Uterus (tissue), 4 donors: ENCODE results near the gene TSC22D2. TPM values are rescaled to one million over a fixed set of nuclear protein-coding genes. Genes with fewer than 3 reads are reported as not detected.
A peak's percentile ranks its signal among the peaks of the same experiment; 100 is the strongest.

ENCODE experiments used
- DNase-seq, 2 donors: peaks; one replicate each; pipeline ENCODE4 v3.0.0-alpha.2; 2019 to 2020
- H3K27ac ChIP-seq, 2 donors: fragments of 200-600 bp; sonication (generic); 1 replicate in 1 of 2; 2 replicates in 1 of 2; pipeline ENCODE4 v1.5.1; 2016 to 2018
- H3K27me3 ChIP-seq, 2 donors: fragments of 200-600 bp; sonication (generic); one replicate each; pipeline ENCODE4 v1.5.1; 2018 to 2019; ENCODE audit warnings: control low read depth in 1 of 2
- H3K36me3 ChIP-seq, 2 donors: fragments of 200-600 bp; sonication (generic); one replicate each; pipeline ENCODE4 v1.5.1; 2019; ENCODE audit warnings: control low read depth in 1 of 2
- H3K4me1 ChIP-seq, 2 donors: fragments of 200-600 bp; sonication (generic); one replicate each; pipeline ENCODE4 v1.5.1; 2018 to 2019; ENCODE audit warnings: control low read depth in 1 of 2
- H3K4me3 ChIP-seq, 2 donors: fragments of 200-600 bp; sonication (generic); 1 replicate in 1 of 2; 2 replicates in 1 of 2; pipeline ENCODE4 v1.5.1; 2018 to 2019; ENCODE audit warnings: mild to moderate bottlenecking in 1 of 2
- H3K9me3 ChIP-seq, 2 donors: fragments of 200-600 bp; sonication (generic); one replicate each; pipeline ENCODE4 v1.5.1; 2019; ENCODE audit warnings: control low read depth in 1 of 2
- CTCF ChIP-seq, 4 experiments: fragments of 200-600 bp in 2 of 4; fragments of 450-650 bp in 2 of 4; sonication (generic) in 2 of 4; IDR thresholded peaks; one replicate each; pipeline ENCODE4 v1.5.1; 2016 to 2019; ENCODE audit warnings: antibody characterized with exemption in 4 of 4, mild to moderate bottlenecking in 2 of 4, moderate library complexity in 1 of 4
- POLR2A ChIP-seq, 2 donors: fragments of 450-650 bp; IDR thresholded peaks; one replicate each; pipeline ENCODE4 v1.6.1; 2016; ENCODE audit warnings: antibody characterized with exemption in 2 of 2, mild to moderate bottlenecking in 1 of 2, moderate library complexity in 1 of 2
- intact Hi-C: fragments of 100-400 bp; cut with DNase I; formaldehyde crosslinking; loops from one replicate; pipeline ENCODE4 v1.15.1; 2023; ENCODE audit warnings: low total_unique reads
- total RNA-seq, 4 donors: library from RNA; depleted of rRNA in 3 of 4; stranded (reverse); fragments of >200 nt in 3 of 4; gene quantifications; one replicate each; pipeline versions ENCODE4 v1.1.0 to v1.2.4, GENCODE V29; 2014 to 2023
- donor health status: DM: yes; HTN: yes; CAD: no.

Gene TSC22D2
- total RNA-seq, 4 donors from 2014 or later, result 11.8 to 60.5 (median 23.6) TPM

GRCh38 chr3:150411546-150411945 lies 3.4 kb downstream of the TSC22D2 start:
- Histone ChIP-seq H3K4me1 (no peaks in the 10 kb centered on the region), H3K27ac (peak overlapping the region in 1 of 2 donors; percentile 99), H3K27me3 (no peaks in the 10 kb centered on the region), H3K9me3 (no peaks in the 10 kb centered on the region), H3K4me3 (peak overlapping the region; percentile 57 to 95), H3K36me3 (no peaks in the 10 kb centered on the region)
- no peak for TF ChIP-seq CTCF (IDR thresholded peaks at IDR 0.05)
- TF ChIP-seq POLR2A (IDR thresholded peaks at IDR 0.05), result no peak
- intact Hi-C loops, result no loop called here
- no peak for DNase-seq

GRCh38 chr3:150411976-150412375 lies 3.9 kb downstream of the TSC22D2 start:
- H3K4me1 ChIP-seq, result no peaks in the 10 kb centered on the region
- peak overlapping the region; percentile 57 to 95 for H3K4me3 ChIP-seq
- peak overlapping the region; percentile 19 to 99 for H3K27ac ChIP-seq
- H3K36me3 ChIP-seq, result no peaks in the 10 kb centered on the region
- H3K9me3 ChIP-seq, result no peaks in the 10 kb centered on the region
- DNase-seq, result no peak
- H3K27me3 ChIP-seq, result no peaks in the 10 kb centered on the region
- intact Hi-C loops, result no loop called here
- no peak for TF ChIP-seq POLR2A (IDR thresholded peaks at IDR 0.05)
- TF ChIP-seq CTCF (IDR thresholded peaks at IDR 0.05), result no peak

DNA sequence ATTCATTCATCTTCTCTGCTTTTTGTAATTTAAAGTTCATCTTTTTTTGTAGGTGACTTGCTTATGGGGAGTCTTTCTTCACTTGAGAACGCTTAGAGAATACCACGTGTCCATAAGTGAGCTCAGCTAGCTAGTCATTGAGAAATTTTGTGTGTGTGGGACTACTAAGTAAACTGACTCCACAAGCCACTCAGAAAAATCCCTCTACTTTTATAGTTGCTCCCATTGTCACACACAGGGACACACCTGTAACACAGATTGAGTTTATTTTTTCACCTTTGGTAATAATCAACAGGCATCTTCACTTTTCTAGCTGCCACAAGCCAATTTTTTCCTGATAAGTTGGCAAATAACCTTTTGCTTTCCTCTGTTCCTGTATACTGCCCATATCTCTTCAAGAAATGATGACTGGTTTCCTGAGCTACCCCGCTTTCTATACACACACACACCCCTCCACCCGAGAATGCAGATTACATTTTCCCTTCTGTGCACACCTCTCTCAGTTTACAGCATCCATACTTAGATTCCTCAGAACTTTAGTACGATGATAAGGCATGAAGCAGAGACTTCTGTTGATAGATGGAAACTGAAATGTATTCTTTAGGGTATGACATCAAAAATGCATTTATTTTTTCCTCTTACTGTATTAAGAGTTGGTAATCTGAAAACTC lies 4.6 kb downstream of the TSC22D2 start:
- Histone ChIP-seq H3K9me3 (no peaks in the 10 kb centered on the region), H3K4me1 (no peaks in the 10 kb centered on the region), H3K4me3 (peak overlapping the region; percentile 57 to 95), H3K27me3 (no peaks in the 10 kb centered on the region), H3K27ac (peak overlapping the region in 1 of 2 donors; percentile 99), H3K36me3 (no peaks in the 10 kb centered on the region)
- DNase-seq, result no peak
- intact Hi-C loops, result no loop called here
- TF ChIP-seq POLR2A (IDR thresholded peaks at IDR 0.05) (no peak), CTCF (IDR thresholded peaks at IDR 0.05) (no peak)

- no peak for TF ChIP-seq POLR2A (IDR thresholded peaks at IDR 0.05)
- no peak for TF ChIP-seq CTCF (IDR thresholded peaks at IDR 0.05)
- no peaks in the 10 kb centered on the region for H3K27me3 ChIP-seq
- no peak for DNase-seq
- intact Hi-C loops, result no loop called here
- H3K27ac ChIP-seq, result peak overlapping the region in 1 of 2 donors; percentile 22
- H3K36me3 ChIP-seq, result no peaks in the 10 kb centered on the region
- no peaks in the 10 kb centered on the region for H3K9me3 ChIP-seq
- H3K4me3 ChIP-seq, result peak overlapping the region; percentile 7 to 11
- no peaks in the 10 kb centered on the region for H3K4me1 ChIP-seq
Observed at GRCh38 chr3:150414258-150414657, 6.2 kb downstream of the TSC22D2 start.

- DNase-seq, result no peak
- Histone ChIP-seq H3K4me3 (no peak overlapping the region), H3K4me1 (no peaks in the 10 kb centered on the region), H3K27ac (peak overlapping the region in 1 of 2 donors; percentile 22), H3K27me3 (no peaks in the 10 kb centered on the region), H3K9me3 (peaks cover 0 to 3% of the 10 kb centered on the region in 2 donors), H3K36me3 (no peaks in the 10 kb centered on the region)
- TF ChIP-seq POLR2A (IDR thresholded peaks at IDR 0.05), result no peak
- intact Hi-C loops, result no loop called here
Observed at GRCh38 chr3:150414959-150415358, 6.9 kb downstream of the TSC22D2 start.
